ENCODE data around the gene AGBL1.

AGBL1 gene

GRCh38 chr15:86663304-86663703 lies 583.6 kb downstream of the AGBL1 start:
- Histone ChIP-seq H2AFZ (ENCODE audit: low read depth, low read length, severe bottlenecking) (no peak overlapping the region), H3K36me3 (ENCODE audit: low read length) (no peaks in the 10 kb centered on the region), H4K20me1 (ENCODE audit: low read depth, low read length) (no peaks in the 10 kb centered on the region), H3K9me3 (ENCODE audit: insufficient read depth, low read length) (no peaks in the 10 kb centered on the region), H3F3A (ENCODE audit: insufficient read depth) (no peaks in the 10 kb centered on the region), H3K79me2 (ENCODE audit: insufficient read depth, low read length) (no peaks in the 10 kb centered on the region), H3K27ac (ENCODE audit: low read depth, low read length) (no peak overlapping the region), H3K4me3 (ENCODE audit: insufficient read depth, low read length, poor library complexity, severe bottlenecking) (no peak overlapping the region), H3K4me2 (ENCODE audit: low read depth, low read length, poor library complexity, severe bottlenecking) (no peak overlapping the region), H3K9ac (ENCODE audit: low read length) (no peak overlapping the region), H3K27me3 (ENCODE audit: low read length) (no peaks in the 10 kb centered on the region), H3K9me2 (replicated peaks; ENCODE audit: insufficient read depth, low read length) (no peaks in the 10 kb centered on the region)
- TF ChIP-seq EZH2phosphoT487 (conservative IDR thresholded peaks at IDR 0.05; ENCODE audit: low read length) = no peak
- TF ChIP-seq, protein P1, sequence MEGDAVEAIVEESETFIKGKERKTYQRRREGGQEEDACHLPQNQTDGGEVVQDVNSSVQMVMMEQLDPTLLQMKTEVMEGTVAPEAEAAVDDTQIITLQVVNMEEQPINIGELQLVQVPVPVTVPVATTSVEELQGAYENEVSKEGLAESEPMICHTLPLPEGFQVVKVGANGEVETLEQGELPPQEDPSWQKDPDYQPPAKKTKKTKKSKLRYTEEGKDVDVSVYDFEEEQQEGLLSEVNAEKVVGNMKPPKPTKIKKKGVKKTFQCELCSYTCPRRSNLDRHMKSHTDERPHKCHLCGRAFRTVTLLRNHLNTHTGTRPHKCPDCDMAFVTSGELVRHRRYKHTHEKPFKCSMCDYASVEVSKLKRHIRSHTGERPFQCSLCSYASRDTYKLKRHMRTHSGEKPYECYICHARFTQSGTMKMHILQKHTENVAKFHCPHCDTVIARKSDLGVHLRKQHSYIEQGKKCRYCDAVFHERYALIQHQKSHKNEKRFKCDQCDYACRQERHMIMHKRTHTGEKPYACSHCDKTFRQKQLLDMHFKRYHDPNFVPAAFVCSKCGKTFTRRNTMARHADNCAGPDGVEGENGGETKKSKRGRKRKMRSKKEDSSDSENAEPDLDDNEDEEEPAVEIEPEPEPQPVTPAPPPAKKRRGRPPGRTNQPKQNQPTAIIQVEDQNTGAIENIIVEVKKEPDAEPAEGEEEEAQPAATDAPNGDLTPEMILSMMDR (IDR thresholded peaks at IDR 0.05; ENCODE audit: insufficient read depth, low read length, poor library complexity, severe bottlenecking) = no peak

GRCh38 chr15:86663979-86664378 lies 584.3 kb downstream of the AGBL1 start:
- Histone ChIP-seq H3K27me3 (ENCODE audit: low read length) (no peaks in the 10 kb centered on the region), H3K4me2 (ENCODE audit: low read depth, low read length, poor library complexity, severe bottlenecking) (no peak overlapping the region), H3K27ac (ENCODE audit: low read depth, low read length) (no peak overlapping the region), H3K79me2 (ENCODE audit: insufficient read depth, low read length) (no peaks in the 10 kb centered on the region), H2AFZ (ENCODE audit: low read depth, low read length, severe bottlenecking) (no peak overlapping the region), H3F3A (ENCODE audit: insufficient read depth) (no peaks in the 10 kb centered on the region), H3K36me3 (ENCODE audit: low read length) (no peaks in the 10 kb centered on the region), H3K9ac (ENCODE audit: low read length) (no peak overlapping the region), H4K20me1 (ENCODE audit: low read depth, low read length) (no peaks in the 10 kb centered on the region), H3K9me2 (replicated peaks; ENCODE audit: insufficient read depth, low read length) (no peaks in the 10 kb centered on the region), H3K9me3 (ENCODE audit: insufficient read depth, low read length) (no peaks in the 10 kb centered on the region), H3K4me3 (ENCODE audit: insufficient read depth, low read length, poor library complexity, severe bottlenecking) (no peak overlapping the region)
- TF ChIP-seq EZH2phosphoT487 (conservative IDR thresholded peaks at IDR 0.05; ENCODE audit: low read length) = no peak
- TF ChIP-seq, protein P1 (IDR thresholded peaks at IDR 0.05; ENCODE audit: insufficient read depth, low read length, poor library complexity, severe bottlenecking) = no peak

GRCh38 chr15:86664581-86664980 lies 584.9 kb downstream of the AGBL1 start:
- no peaks in the 10 kb centered on the region for H3K79me2 ChIP-seq (ENCODE audit: insufficient read depth, low read length)
- no peaks in the 10 kb centered on the region for H4K20me1 ChIP-seq (ENCODE audit: low read depth, low read length)
- H3K36me3 ChIP-seq (ENCODE audit: low read length) = no peaks in the 10 kb centered on the region
- no peak overlapping the region for H2AFZ ChIP-seq (ENCODE audit: low read depth, low read length, severe bottlenecking)
- H3K9me3 ChIP-seq (ENCODE audit: insufficient read depth, low read length) = no peaks in the 10 kb centered on the region
- H3K27ac ChIP-seq (ENCODE audit: low read depth, low read length) = no peak overlapping the region
- no peaks in the 10 kb centered on the region for H3K27me3 ChIP-seq (ENCODE audit: low read length)
- H3K9me2 ChIP-seq (replicated peaks; ENCODE audit: insufficient read depth, low read length) = no peaks in the 10 kb centered on the region
- H3K9ac ChIP-seq (ENCODE audit: low read length) = no peak overlapping the region
- no peaks in the 10 kb centered on the region for H3F3A ChIP-seq (ENCODE audit: insufficient read depth)
- TF ChIP-seq, protein P1 (IDR thresholded peaks at IDR 0.05; ENCODE audit: insufficient read depth, low read length, poor library complexity, severe bottlenecking) = no peak
- TF ChIP-seq EZH2phosphoT487 (conservative IDR thresholded peaks at IDR 0.05; ENCODE audit: low read length) = no peak
- no peak overlapping the region for H3K4me3 ChIP-seq (ENCODE audit: insufficient read depth, low read length, poor library complexity, severe bottlenecking)
- H3K4me2 ChIP-seq (ENCODE audit: low read depth, low read length, poor library complexity, severe bottlenecking) = no peak overlapping the region

All from SU-DHL-6 (cell line).